OCI-LY3 (cell line): ENCODE measurements around the gene TSTD2.

Experiments
- EZH2phosphoT487 ChIP-seq: fragments of 200-600 bp; shearing (Covaris generic); IDR thresholded peaks from 2 replicates; pipeline ENCODE4 v1.6.1; 2018; ENCODE audit warnings: antibody characterized with exemption, mixed run types, low read depth
- TF ChIP-seq, protein P1 (sequence below): fragments of 200-600, 300-600 bp; sonication (generic); IDR thresholded peaks from 2 replicates; pipeline ENCODE4 v1.5.1; 2014; ENCODE audit warnings: antibody characterized with exemption, low read length, low read depth

DNA sequence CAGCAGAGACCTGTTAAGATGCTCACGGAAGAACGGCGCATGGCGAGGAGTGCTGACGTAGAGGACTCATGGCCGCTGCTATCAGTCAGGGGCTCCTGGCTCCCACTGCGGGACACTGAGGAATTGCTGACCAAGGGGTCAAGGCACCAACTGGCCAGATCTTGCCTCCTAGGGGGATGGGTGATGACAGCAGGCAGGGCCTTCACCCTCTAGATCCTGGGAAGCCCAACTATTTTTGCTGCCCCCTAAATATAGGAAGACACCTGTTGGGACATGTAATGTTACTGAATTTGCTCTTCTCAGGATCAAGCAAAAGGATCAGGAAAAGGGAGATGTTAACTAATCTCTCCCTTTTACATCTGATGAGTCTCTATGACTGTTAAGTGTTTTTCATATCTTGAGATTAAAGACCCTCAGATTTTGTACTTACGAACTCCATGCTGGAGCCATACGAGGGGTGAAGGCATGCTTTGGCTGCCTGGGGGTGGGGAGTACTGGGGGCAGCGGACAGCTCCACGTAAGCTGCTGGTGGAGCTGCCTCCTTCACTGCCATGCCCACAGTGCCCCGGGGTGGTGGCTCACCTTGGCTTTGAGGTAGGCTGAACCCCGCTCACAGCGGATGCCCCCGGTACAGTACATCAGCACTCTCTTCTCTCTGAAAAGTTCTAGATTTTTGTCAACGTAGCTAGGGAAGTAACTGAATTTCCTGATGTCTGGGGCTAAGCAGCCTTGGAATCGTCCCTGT, 28.1 kb downstream of the TSTD2 start:
- TF ChIP-seq, protein P1, sequence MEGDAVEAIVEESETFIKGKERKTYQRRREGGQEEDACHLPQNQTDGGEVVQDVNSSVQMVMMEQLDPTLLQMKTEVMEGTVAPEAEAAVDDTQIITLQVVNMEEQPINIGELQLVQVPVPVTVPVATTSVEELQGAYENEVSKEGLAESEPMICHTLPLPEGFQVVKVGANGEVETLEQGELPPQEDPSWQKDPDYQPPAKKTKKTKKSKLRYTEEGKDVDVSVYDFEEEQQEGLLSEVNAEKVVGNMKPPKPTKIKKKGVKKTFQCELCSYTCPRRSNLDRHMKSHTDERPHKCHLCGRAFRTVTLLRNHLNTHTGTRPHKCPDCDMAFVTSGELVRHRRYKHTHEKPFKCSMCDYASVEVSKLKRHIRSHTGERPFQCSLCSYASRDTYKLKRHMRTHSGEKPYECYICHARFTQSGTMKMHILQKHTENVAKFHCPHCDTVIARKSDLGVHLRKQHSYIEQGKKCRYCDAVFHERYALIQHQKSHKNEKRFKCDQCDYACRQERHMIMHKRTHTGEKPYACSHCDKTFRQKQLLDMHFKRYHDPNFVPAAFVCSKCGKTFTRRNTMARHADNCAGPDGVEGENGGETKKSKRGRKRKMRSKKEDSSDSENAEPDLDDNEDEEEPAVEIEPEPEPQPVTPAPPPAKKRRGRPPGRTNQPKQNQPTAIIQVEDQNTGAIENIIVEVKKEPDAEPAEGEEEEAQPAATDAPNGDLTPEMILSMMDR = no peak
- no peak for TF ChIP-seq EZH2phosphoT487
